ENCODE results near the gene NUP160.
"Not testable (repeated sequence)": the region's sequence is repeated elsewhere in the genome, so short reads cannot be mapped to it uniquely, and the experiment has no call there.

Gene NUP160

GRCh38 chr11:47791774-47792430 is 56.2 kb downstream of the NUP160 start:
- no peak for DNase-seq (ENCODE audit: low read depth)

GRCh38 chr11:47790017-47790416 is 58.1 kb downstream of the NUP160 start:
- not testable (repeated sequence) for DNase-seq (ENCODE audit: low read depth)

DNA sequence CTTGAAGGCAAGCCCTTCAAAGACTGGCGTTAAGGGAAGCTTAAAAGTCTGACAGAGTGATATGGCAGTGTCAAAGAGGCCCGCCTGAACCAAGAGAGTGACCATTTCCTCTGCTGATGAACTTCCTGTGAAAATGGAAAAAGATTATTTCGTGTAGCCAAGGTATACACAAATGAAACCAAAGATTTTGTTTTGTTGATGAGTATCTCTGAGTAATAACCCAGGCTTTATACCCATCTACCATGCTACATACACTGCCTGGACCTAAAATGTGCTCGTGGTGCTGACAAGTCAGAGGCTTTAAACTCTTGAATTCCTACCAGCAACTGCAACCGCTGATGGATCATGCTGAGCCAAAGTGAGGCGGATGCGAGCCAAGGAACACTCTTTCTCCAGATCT is 60.0 kb downstream of the NUP160 start:
- DNase-seq (ENCODE audit: low read depth) = no peak

DNA sequence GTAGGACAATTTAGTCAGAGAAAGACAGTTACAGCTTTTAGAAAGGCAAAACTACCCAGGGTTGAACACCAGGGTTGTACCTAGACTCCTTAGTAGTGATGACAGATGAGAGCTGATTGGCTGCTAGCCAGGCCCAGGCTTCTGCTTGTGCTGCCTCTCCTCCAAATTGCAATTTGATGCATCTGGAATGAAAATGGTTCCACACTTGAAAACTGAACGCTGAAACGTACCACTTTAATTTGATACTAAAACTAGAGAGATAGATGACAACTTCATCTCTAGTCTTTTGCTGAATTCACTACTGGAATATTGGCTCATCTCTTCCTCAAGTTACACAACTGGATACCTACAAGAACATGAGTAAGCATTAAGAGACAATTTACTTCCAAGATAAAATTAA is 61.8 kb downstream of the NUP160 start:
- no peak for DNase-seq (ENCODE audit: low read depth)

DNA sequence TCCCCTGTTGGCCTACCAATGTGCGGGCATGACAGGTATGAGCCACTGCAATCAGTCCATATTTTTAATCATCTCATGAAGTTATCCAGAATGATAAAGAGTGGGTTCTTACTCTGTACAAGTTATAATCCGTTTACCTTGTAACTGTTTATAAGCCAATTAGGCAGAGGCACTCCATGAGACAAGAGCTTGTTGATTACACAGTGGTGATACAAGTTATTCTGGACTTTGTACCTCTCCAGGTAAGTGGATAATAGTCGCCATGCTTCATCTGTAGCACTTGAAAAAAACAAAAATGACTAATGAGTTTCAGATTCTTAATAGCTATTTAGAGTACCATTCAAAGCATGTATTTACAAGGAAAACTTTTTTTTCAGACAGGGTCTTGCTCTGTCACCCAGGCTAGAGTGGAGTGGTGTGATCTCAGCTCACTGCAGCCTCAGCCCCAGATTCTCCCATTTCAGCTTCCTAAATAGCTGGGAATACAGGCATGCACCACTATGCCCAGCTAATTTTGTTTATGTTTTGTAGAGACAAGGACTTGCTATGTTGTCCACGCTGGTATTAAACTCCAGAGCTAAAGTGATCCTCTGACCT is 63.3 kb downstream of the NUP160 start:
- no peak for DNase-seq (ENCODE audit: low read depth)

DNA sequence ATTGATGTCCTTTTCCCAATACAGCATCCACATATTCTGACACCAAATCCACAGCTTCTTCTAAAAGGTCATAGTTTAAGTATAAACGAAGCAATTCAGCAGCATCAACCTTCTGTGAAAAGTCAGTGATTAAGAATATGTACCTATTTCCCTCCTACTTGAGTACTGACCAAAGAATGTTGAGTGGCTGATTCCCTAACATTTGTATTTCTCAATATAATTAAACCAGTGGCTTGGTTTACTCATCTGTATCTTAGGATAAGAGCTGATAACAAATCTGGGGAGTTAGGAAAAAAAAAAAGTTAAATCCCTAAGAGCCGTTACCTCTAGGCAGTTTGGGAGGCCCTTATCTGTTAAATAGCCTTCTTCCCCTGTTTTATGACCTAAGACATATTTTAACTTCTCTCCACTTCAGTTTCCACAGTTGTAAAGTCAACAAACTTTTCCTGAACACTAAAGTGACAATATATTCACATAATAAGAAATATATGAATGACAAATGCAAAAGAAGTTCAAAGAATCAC is 65.0 kb downstream of the NUP160 start:
- no peak for DNase-seq (ENCODE audit: low read depth)

GRCh38 chr11:47778878-47779483 is 69.2 kb downstream of the NUP160 start:
- DNase-seq (ENCODE audit: low read depth) = no peak

GRCh38 chr11:47775240-47775869 is 72.8 kb downstream of the NUP160 start:
- no peak for DNase-seq (ENCODE audit: low read depth)

DNA sequence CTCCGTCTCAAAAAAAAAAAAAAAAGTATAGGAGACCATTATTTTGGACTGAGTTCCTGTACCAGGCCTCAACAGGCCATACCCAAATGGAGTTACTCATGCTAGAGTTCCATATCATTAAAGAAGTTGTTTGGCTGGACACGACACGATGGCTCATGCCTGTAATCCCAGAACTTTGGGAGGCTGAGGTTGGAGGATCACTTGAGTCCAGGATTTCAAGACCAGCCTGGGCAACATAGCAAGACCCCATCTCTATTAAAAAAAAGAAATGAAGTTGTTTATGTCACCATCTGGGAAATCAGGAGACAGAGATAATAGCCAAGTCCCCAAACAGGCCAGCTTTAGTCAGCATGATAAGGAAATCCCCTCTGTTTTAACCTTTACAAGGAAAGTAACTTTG is 74.3 kb downstream of the NUP160 start:
- DNase-seq (ENCODE audit: low read depth) = no peak

DNA sequence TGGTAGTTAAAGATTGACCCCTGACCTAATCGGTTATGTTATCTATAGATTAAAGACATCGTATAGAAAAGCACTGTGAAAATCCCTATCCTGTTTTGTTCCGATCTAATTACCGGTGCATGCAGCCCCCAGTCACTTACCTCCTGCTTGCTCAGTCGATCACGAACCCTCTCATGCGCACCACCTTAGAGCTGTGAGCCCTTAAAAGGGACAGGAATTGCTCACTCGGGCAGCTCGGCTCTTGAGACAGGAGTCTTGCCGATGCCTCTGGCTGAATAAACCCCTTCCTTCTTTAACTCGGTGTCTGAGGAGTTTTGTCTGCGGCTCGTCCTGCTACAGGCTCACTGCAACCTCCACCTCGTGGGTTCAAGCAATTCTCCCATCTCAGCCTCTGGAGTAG is 78.6 kb downstream of the NUP160 start:
- DNase-seq (ENCODE audit: low read depth) = not testable (repeated sequence)

DNA sequence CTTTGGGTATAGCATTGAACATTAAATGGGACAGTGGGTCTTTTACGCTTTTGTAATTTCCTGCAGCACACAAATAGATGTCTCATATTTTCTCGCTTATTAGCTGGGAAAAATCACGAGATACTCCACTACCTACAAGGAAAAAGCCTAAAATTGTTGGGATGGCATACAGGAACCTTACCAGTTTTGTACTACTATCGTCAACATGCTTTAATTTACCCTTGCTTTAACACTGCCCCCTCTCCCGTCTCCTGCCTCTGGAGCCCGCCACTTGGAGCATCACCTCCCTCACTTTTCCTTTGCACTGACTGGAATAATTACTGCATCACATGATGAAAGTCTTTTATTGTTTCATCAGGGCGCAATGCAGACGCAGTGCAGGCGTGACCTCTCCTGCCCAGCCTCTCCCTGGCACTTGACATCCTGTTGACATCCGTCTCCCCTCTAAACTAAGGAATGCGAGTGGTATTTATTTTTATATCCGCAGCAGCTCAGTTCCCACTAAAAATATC is 80.0 kb downstream of the NUP160 start:
- DNase-seq (ENCODE audit: low read depth) = no peak

GRCh38 chr11:47766509-47767227 is 81.5 kb downstream of the NUP160 start:
- DNase-seq (ENCODE audit: low read depth) = peak; percentile 57

DNA sequence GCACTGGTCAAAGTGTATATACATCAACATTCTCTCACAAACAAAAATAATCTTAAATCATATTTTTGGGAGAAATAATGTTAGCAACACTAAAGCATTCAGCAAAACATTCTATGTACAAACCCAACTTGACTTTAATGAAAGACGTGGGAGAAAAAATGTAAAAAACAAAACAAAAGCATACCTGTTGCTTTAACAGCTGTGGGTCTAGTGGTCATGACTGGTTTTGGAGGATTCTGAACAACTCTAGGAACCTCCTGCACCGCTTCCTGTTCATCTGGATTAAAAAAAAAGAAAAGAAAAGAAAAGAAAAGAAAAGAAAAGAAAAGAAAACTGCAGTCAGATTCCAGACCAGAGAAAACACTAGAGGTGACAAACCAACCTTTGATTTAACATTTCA is 83.1 kb downstream of the NUP160 start:
- no peak for DNase-seq (ENCODE audit: low read depth)

DNA sequence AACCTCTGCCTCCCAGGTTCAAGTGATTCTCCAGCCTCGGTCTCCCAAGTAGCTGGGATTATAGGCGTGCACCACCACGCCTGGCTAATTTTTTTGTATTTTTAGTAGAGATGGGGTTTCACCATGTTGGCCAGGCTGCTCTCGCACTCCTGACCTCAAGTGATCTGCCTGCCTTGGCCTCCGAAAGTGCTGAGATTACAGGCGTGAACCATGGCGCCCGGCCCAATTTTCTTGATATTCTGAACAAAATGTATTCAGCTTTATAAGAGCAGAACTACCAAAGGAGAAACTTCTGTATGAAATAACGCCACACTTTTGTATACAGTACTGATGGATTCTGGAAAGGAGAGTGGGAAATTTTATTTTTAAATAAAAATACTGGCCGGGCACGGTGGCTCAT is 88.9 kb downstream of the NUP160 start:
- DNase-seq (ENCODE audit: low read depth) = not testable (repeated sequence)

- DNase-seq (ENCODE audit: low read depth) = no peak
Measured at GRCh38 chr11:47756208-47756607, 91.9 kb downstream of the NUP160 start.

GRCh38 chr11:47750725-47751124 is 97.4 kb downstream of the NUP160 start:
- no peak for DNase-seq (ENCODE audit: low read depth)

DNA sequence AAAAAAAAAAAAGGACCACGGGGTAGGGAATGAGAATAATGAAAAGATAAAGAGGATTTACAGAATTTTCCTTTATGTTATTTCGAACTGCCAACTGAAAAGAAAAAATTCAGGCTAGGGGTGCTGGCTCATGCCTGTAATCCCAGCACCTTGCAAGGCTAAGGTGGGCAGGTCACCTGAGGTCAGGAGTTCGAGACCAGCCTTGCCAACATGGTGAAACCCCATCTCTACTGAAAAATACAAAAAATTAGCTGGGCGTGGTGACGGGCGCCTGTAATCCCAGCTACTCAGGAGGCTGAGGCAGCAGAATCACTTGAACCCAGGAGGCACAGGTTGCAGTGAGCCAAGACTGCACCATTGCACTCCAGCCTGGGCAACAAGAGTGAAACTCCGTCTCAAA is 105.7 kb downstream of the NUP160 start:
- not testable (repeated sequence) for DNase-seq (ENCODE audit: low read depth)

DNA sequence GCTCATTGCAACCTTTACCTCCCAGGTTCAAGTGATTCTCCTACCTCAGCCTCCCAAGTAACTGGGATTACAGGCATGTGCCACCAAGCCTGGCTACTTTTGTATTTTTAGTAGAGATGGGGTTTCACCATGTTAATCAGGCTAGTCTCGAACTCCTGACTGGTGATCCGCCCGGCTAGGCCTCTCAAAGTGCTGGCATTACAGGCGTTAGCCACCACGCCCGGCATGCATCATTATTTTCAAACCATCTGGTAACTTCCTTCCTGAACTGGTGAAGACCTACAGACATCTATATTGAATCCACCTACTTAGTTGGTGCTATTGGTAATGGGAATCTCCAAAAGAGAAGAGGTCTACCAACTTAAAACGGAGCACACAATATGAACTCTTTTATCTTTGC is 110.3 kb downstream of the NUP160 start:
- not testable (repeated sequence) for DNase-seq (ENCODE audit: low read depth)

DNA sequence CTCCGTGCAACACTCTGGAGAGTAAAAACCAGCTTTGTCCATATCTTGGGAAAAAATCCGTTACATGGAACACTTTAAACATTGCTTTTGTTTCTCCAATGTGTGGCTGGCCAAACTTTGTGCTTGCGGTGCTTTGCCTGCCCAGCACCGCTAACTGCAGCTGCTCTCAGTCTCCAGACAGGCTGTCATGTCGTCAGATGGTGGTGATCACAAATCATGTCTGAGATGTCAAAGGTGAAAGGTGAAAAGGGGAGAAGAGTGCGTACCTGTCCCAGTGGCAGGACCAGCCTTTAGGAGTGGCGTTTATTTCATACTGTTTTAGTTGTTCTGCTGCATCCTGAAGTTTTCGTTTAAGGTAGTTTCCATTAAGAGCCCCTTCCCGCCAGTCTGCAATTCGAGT is 115.9 kb downstream of the NUP160 start:
- DNase-seq (ENCODE audit: low read depth) = no peak

- no peak for DNase-seq (ENCODE audit: low read depth)
Measured at GRCh38 chr11:47731475-47731874, 116.7 kb downstream of the NUP160 start.

All from activated gamma-delta T cell treated with anti-CD3 and anti-CD28 coated beads, Interleukin-2, amount 50 U/mL, for 16 hours (primary cell).